Fibroblast of lung (primary cell): ENCODE results near the gene UNC45A.

Experiments
- EZH2 ChIP-seq: IDR thresholded peaks from 2 replicates; pipeline ENCODE4 v1.5.1; 2012; ENCODE audit warnings: low read length, control low read depth, mild to moderate bottlenecking; ENCODE audit errors: missing control alignments
- TF ChIP-seq, protein P1 (sequence below), 2 donors: IDR thresholded peaks in 1 of 2; conservative IDR thresholded peaks in 1 of 2; 1 replicate in 1 of 2; 2 replicates in 1 of 2; pipeline ENCODE4 v1.5.1; 2011 to 2012; ENCODE audit warnings: low read length in 2 of 2, control low read depth in 1 of 2, inconsistent platforms in 1 of 2, low read depth in 1 of 2, mild to moderate bottlenecking in 1 of 2

DNA sequence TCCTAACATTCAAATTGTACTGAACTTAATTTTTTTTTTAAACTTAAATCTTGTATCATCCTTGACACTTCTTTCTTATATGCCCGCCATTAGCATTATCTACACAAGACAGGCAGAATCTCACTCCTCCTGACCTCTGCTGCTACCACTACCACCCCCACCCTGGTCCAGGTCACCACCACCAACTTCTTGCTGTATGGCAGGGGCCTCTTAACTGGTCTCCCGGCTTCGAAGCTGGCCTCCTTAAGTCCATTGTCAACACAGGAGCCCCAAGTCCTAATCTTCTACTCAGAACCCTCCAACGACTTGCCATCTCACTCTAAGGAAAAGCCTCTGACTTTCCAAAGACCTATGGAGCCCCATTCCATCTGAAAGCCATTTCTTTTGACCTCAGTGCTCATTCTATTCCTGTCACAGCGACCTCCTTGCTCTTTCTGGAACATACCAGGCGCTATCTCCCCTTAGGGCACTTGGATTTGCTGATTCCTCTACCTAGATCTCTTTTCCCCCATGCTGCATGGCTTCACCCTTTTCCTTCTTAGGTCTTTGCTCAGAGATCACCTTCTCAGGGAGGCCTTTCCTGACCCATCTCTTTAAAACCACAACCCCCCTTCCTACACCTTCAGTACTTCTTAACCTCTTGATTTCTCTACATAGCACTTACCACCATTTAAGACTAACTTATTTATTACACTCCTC, 56.7 kb downstream of the UNC45A start:
- TF ChIP-seq, protein P1, sequence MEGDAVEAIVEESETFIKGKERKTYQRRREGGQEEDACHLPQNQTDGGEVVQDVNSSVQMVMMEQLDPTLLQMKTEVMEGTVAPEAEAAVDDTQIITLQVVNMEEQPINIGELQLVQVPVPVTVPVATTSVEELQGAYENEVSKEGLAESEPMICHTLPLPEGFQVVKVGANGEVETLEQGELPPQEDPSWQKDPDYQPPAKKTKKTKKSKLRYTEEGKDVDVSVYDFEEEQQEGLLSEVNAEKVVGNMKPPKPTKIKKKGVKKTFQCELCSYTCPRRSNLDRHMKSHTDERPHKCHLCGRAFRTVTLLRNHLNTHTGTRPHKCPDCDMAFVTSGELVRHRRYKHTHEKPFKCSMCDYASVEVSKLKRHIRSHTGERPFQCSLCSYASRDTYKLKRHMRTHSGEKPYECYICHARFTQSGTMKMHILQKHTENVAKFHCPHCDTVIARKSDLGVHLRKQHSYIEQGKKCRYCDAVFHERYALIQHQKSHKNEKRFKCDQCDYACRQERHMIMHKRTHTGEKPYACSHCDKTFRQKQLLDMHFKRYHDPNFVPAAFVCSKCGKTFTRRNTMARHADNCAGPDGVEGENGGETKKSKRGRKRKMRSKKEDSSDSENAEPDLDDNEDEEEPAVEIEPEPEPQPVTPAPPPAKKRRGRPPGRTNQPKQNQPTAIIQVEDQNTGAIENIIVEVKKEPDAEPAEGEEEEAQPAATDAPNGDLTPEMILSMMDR (conservative IDR thresholded peaks at IDR 0.05 in 1 of 2, IDR thresholded peaks at IDR 0.05 in 1 of 2; ENCODE audit: low read depth in 1 of 2, low read length in 2 of 2) = no peak
- no peak for TF ChIP-seq EZH2
